Umbilical cord (tissue), 2 donors: Measurements from ENCODE around the gene MOB3B. TPM values are rescaled to one million over a fixed set of nuclear protein-coding genes. Genes with fewer than 3 reads are reported as not detected.
"Not testable (repeated sequence)": the region's sequence is repeated elsewhere in the genome, so short reads cannot be mapped to it uniquely, and the experiment has no call there.

Experiments
- DNase-seq: peaks from one replicate; pipeline ENCODE4 v3.0.0-alpha.2; 2015; ENCODE audit warnings: low spot score
- total RNA-seq: library from RNA; depleted of rRNA; stranded (reverse); fragments of >200 nt; gene quantifications from one replicate; pipeline ENCODE4 v1.2.3, GENCODE V29; 2014; ENCODE audit warnings: low replicate concordance; ENCODE audit not compliant: insufficient read depth

MOB3B gene
- total RNA-seq, 1 donor from 2014 or later: 5.8 TPM

DNA sequence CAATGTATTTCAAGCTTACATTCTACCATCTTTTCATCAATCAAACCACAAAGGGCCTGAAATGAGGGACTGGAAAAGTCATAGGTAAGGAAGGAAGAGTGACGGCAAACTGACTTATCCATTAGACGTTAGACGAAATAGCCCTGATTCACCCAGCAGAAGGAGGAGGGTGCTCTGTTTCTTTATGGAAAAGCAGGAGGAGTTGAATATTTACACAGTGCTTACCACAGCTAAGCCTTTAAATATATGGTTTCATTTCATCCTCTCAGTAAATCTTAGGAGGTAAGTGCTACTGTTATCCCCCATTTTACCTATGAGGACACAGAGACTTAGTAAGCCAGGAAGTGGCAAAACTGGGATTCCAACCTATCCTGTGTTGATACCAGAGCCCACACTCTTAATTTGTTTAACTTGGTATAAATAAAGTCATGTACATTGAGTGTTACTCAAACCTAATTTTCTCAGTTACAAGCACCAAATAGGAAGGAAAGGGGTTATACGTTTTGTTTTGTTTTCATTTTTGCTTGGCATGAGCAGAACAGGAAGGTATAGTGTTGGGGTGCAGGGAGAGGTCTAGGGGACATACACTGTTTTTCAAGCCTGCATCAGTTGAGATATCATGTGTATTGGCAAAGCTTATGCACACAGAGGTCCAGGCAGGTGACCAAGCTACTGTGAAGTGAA is 103.6 kb downstream of the MOB3B start:
- no peak for DNase-seq

GRCh38 chr9:27423915-27424710 is 105.5 kb downstream of the MOB3B start:
- DNase-seq: peak; percentile 26

DNA sequence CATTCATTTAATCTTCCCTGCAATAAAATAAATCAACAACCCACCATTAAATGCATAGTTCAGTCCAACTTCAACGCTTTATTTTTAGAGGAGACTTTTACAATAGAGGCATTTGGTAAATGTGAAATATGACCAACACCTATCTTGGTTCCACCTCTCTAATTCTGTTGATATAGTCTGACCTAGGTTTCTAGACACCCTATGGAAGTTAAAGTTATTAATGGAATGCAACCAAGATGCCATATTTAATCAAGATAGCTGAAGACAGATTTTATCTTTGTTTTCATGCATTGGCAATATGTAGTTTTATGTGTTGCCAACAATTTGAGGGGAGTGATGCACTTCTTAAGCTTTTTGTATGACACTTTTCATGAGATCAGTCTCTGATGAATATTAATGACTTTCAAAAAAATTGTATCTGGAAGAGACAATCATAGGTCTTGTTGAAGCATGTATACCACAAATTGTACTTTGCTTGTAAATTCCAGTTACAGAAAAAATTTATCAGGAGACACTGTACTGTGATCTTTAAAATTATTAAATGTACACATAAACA is 107.3 kb downstream of the MOB3B start:
- peak; percentile 49 for DNase-seq

- DNase-seq: no peak
Measured at GRCh38 chr9:27421577-27421976, 108.0 kb downstream of the MOB3B start.

DNA sequence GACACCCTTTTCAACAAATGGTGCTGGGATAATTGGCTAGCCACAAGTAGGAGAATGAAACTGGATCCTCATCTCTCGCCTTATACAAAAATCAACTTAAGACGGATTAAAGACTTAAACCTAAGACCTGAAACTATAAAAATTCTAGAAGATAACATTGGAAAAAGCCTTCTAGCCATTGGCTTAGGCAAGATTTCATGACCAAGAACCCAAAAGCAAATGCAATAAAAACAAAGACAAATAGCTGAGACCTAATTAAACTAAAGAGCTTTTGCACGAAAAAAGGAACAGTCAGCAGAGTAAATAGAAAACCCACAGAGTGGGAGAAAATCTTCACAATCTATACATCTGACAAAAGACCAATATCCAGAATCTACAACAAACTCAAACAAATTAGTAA is 110.1 kb downstream of the MOB3B start:
- not testable (repeated sequence) for DNase-seq

DNA sequence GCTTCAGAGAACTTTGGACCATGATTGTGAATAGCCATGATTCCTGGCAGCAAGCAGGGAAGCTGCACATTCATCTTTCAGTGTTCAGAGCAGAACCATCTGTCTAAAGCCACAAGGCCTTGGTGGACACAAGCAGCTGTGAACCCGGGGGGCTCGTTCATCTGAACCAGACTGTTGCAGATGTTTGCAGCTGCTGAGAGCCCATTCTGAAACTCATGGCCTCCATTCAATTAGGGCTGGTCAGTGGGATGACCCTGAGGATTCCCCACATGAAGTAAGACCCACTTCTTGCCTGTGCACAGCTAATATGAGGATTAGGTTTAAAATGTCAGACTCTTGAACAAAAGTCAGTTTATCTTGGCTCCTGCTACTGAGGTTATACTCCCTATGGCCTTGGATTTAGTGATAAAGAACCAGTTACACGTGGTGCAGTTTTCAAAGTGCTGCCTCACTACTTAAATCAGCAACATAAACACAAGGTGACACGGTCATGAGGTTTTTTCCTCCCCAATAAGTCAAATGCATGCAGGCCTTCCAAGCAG is 115.3 kb downstream of the MOB3B start:
- DNase-seq: peak; percentile 45

- peak; percentile 68 for DNase-seq
Measured at GRCh38 chr9:27413511-27414219, 115.9 kb downstream of the MOB3B start.

GRCh38 chr9:27412963-27413362 is 116.7 kb downstream of the MOB3B start:
- DNase-seq: no peak

DNA sequence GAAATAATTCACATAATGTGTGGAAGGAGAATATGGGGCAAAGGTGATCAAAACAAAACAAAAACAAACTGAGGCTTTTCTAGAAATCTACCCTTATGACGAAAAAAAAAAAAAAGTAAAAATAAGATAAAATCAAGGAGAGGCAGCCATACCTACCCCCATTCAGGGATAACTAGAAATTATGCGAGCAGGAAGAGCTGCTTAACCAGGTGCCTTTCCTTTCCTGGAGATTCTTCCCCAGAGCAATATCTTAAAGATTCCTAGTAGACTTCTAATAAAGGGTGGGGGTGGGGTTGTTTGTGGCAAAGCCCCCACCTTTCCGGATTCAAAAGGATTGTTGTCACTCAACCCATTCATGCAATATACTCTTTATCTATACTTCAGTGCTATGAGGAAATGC is 117.5 kb downstream of the MOB3B start:
- no peak for DNase-seq

- no peak for DNase-seq
Measured at GRCh38 chr9:27408482-27408881, 121.1 kb downstream of the MOB3B start.

DNA sequence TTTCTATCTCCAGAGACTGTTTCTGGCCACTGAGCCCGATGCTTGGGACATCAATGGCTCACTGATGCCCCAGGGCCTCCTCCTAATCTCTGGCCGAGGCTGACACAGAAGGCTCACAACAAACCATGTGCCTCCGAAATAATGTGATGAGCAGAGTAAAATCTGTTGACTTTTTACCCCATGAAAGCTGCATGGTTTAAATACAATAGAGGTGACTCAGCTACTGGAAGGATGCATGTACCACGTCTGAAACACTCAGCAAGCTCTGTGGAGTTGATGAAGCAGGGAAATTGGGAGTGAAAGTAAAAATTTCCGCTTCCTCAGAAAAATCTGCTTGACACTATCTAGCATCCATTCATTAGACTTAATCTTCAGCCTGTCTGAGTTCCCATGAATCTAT is 121.6 kb downstream of the MOB3B start:
- DNase-seq: no peak

- no peak for DNase-seq
Measured at GRCh38 chr9:27407491-27407890, 122.1 kb downstream of the MOB3B start.

GRCh38 chr9:27404661-27405060 is 125.0 kb downstream of the MOB3B start:
- DNase-seq: no peak

DNA sequence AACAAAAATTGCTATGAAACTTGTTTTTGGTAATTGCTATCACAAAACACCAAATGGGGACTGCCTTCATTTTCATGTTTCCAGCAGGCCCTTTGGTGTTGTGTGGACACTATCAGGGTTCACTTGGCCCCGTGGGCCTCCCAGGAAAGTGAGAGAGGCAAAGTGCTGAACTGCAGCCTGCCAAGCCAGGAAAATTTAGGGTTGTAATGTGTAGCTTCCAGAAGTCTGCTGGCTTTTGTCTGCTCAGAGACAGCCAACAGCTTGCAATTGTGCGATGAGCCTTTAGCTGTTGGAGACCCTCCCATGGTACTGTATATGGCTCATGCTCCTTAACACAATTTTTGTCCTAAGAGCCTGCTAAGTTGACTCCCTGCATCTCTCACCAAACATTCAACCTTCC is 127.0 kb downstream of the MOB3B start:
- DNase-seq: no peak

DNA sequence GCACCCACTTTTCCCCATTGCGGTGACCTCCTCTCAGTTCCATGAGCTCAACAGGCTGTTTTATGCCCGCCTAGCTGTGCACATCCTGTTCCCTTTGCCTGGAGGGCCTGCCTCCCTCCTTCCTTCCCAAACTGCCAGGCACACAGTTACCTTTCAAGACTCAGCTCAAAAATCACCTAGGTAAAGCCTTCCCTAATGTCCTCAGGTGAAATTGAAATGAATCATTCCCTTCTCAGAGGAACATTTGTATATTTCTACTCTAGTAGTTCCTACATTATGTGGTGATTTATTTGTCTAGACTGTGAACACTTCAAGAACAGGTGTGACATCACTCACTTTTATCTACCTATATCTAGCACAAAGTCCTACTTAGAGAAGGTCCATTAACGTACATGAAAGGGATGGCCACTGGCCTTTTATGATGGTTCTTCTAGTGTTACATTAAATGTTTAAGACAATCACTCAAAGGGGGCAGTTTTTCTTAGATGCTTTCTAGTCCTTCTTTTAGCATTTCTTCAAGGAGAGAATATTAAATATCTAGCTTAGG is 129.2 kb downstream of the MOB3B start:
- DNase-seq: peak; percentile 26

DNA sequence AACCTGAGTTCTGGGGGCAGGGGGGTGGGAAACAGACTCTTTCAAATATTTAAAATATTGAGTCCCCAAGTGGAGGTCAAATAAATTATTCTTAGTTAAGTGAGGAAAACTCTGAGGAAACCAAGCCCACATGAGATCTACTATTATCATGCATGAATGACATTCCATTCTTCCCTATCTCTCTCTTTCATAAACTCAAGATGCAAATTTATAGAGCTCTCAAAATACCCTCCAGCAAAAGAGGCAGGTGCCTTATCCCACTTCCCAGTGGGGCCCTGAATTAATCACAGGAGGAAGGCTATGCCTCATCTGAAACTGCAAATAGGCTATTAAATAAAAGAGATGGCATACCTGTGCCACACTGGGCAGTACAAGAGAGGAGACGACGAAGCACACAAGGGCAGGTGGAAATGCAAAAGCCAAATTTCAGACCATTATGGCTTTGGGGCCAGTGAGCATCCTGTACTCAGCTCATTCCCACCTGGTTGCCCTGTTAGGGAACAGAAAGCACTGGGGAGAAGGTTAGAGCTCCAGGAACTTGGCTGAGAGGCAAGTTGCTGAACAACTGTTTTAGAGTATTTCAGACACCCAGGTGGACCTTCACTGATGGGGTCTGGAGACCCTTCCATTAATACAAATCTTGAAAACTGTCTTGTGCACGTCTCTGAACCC is 130.5 kb downstream of the MOB3B start:
- no peak for DNase-seq

GRCh38 chr9:27396495-27396894 is 133.1 kb downstream of the MOB3B start:
- no peak for DNase-seq

GRCh38 chr9:27395484-27395921 is 134.1 kb downstream of the MOB3B start:
- no peak for DNase-seq

- DNase-seq: no peak
Measured at GRCh38 chr9:27394826-27395201, 134.8 kb downstream of the MOB3B start.

DNA sequence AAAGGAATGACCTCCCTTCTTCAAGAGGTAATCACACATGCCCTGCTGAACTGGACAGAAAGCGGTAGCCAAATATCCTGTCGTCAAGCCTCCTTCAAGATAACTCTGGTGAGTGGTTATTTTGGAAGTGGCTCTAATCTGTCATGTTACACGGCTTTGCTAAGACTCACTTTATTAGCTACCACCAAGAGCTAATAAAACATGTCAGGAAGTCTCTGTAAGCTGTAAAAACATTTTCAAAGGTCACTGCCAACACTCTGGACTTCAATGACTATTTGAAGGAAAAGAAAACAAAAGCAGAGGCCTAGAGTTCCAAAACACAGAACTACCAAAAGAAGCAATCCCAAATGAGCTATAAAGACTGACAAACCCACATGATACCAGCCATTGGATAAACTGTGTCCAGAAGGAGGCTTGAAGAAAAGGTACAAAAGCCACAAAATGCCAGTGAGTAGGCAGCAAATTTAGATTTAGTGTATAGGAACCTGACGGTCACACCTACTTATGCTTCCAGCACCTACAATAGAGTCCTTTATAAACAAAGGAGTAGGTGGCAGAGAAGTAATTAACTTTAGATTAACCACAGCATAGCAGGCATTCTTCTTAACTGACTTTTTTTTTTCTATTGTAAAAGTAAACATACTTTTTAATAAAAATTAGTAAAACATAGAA is 135.3 kb downstream of the MOB3B start:
- DNase-seq: peak; percentile 70
